NOMO-1 treated with dmso at 0.1 percent for 144 hours (cell line): ENCODE data around the gene FAM53A.

Experiments used
- DNase-seq: peaks from one replicate; lab custom pipeline; 2025; ENCODE audit not compliant: unreplicated experiment; lab: John Stamatoyannopoulos, UW

Gene FAM53A

DNA sequence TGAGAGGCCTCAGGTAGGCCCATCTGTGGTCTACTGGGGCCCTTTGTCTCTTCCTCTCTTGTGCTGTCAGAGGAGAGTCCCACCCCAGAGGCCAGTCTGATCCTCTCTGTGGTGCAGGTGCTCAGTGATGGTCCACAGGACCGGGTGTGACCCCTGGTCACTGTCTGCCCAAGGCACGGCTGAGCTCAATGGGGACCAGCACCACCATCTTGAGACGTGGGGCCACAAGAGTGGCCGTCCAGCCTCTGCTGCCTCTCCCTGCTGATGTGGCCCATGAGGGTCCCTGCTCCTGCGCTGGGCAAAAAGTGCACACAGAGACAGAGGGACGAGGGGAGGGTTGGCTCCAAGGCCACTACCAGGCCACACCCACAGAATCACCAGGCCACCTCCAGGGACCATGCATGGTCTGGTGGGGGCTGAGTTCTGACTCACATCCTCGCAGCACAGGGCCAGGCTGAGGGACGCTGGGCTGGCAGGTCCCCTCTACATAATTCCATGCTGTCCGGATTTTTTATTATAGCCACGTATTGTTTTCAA is 88.3 kb downstream of the FAM53A start:
- DNase-seq: no peak

DNA sequence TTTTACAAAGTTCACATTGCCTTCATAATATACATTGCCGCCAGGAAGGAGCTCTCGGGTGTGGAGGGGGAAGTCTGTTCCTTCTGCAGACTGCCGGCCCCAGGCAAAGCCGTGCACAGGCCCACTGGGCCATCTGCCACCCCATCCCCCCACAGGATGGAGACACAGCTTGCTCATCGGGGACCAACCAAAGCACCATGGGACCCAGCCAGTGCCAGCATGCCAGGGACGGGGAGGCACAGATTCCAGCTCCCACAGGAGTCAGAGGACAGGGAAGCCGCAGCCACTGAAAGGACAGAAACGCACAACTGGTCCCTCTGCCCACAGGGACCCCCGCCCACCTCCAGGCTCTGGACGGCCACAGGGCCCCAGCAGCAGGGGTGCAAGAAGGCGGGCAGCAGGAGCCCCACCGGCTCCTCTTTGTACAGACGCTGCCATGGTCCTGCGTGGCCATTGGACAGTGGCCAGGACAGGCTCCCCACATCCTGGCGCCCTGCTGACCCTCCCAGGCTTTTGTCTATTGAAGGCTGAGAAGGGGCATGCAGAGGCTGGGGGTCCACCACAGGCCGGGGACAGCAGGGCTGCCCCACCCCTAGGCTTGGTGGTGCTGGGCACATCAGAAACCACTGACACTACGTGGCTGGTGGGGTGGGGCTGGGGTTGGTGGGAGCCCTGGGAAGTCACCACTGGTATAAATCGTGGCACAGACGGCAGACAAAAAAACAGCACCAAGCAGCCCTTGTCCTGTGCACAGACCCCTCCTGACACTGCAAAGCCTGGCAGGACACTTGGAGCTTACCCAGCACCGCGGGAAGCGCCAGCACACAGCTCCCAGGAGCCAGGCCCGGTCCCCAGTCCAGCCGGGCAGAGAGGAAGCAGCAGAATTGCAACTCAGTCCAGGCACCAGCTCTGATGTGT is 89.0 kb downstream of the FAM53A start:
- DNase-seq: no peak

DNA sequence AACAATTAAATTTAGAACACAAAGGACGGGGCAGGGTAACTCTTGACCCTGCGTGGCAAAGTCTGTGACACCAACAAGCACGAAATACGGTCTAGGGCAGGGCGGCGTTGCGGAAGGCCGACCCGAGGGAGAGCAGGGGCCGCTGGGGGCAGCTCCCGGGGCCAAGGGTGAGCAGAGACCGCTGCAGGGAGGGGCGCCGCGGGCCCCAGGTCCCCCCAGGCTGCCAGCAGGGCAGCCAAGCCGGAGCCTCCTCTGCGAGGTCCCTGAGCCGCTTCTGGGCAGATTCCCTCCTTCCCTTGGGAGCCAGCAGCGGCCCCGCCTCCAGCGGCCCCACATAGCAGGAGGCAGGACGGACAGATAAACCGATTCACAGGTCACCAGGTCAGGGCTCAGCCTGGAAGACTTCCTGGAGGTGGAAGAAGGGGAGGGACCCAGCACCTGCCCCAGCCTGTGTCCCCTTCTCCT is 90.2 kb downstream of the FAM53A start:
- no peak for DNase-seq

DNA sequence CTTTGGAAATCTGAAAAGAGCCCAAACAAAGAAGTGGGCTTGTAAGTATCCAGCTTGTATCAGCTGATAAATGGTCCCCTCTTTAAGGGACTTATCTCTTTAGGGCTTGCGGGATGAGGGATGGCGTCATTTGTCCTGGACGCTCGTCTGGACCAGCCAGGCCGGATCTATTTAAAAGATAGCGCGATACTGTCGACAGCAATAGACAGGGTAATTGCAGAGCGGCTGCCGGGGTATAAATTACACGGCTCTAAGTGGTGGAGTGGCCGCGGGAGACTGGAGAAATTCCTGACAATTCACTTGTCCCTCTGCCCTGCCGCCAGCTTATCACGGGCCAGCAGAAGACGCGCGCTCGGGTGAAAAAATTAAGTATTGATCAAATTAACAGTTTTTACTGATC is 90.7 kb downstream of the FAM53A start:
- no peak for DNase-seq

DNA sequence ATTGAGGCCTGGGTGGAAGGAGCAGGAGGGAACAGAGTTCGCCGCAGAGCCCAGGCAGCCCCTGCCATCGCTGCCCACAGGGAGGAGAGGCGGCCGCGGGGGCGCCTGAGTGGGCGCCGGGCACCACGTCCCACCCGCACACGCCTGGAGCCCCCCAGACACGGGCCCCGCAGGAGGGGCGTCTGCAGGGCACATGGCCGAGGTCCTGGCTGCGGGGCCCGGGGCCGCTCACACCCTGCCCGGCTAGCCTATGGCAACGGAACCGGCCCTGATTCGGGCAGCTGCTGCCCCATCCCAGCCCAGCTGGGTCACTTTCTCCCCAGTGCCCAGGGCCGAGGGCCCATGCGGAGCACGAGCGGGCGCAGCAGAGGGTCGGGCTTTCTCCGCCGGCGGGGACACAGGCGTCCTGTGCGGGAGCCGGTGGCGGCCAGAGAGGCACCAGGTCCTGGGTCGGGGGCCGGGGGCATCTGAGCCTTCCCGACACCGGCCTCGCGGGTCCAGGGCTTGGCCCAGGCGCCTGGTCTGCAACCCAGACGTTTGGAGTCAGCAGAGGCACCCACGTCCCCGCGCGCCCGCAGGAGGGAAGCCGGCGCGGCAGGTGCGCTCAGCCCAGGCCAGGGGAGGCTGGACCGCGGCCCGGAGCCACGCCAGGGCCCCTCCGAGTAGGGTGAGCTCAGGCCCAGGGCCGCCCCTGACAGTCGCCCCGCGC is 91.2 kb downstream of the FAM53A start:
- no peak for DNase-seq

DNA sequence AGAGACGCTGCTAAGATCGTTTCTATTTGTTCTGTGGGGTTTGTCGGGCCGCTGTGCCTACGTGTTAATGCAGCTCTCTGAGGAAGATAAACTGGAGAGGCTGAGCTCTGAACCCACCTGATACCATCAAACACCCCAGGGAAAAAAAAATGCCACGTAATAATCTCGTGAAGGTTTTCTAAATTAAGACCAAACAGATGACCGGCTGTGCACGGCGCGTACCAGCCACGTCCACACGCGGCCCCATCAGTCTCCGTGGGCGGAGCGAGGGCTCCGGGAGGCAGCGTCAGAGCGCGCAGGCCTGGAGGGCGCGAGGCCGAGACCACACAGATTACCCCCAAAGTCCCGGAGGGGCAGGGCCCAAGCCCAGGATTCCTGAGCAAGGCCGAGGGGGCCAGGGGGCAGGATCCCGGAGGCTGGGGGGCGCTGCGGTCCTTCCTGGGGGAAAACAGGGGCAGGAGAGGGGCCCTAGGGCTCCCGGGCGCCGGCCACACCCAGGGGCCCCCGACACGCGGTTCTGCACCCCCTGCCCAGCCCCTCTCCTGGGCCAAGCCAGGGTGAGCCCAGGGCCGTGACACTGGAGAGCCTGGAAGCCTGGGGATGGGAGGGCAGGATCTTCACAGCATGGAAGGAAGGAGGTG is 91.9 kb downstream of the FAM53A start:
- DNase-seq: no peak

DNA sequence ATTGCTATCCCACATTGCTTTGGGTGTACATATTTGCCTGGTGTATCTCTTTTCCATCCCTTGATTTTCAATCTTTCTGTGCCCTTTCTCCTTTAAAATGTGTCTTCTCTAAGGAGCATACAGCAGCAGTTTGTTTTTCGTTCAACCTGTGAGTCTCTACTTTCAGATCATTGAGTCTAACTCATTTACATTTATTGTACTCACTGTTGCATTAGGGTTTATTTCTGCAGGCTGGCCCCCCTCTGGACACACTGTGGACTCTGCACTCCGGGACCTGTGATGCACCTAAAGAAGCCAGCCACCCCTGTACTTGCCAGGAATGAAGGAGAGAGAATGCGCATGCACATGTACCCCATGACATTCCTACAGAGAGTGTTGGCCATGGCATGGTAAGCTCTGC is 93.0 kb downstream of the FAM53A start:
- no peak for DNase-seq

DNA sequence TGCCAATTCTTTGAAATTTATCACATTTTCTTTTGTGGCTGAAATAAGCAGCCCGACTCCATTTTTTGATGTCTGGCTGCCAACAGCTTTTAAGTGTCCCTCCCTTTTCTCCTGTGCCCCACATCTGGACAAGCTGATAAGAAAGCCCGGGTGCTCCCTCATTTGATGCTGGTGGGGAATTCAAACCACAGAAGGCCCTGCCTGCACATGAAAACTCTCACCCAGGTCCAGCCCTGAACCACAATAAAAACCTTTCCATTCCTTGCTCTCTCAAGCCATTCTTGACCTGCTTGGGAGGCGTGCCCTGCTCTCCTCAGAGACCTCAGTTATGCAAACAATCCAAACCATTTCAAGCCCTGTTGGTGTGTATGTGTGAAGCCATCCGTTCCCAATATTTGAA is 93.9 kb downstream of the FAM53A start:
- DNase-seq: no peak
